Smooth muscle cell of the brain vasculature (primary cell): Measurements from ENCODE around the gene LAGE3.

Source experiments
- DNase-seq: peaks from one replicate; pipeline ENCODE4 v3.0.0-alpha.2; 2012; ENCODE audit warnings: low read depth, low spot score

Gene LAGE3

DNA sequence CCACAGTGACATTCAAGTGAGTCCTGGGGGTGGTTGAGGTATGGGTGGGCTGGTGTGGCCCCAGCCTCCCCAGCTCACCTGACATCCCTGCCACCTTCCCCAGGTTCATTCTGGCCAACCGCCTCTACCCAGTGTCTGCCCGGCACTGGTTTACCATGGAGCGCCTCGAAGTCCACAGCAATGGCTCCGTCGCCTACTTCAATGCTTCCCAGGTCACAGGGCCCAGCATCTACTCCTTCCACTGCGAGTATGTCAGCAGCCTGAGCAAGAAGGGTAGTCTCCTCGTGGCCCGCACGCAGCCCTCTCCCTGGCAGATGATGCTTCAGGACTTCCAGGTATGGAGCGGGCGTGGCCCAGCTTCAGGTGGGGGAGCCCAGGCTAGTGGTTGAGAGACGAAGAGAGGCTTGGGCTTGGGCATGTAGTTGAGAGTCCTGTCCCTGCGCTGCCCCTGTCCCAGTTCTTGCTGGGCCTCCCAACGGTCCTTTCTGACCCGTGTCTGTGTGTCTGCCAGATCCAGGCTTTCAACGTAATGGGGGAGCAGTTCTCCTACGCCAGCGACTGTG is 43.8 kb downstream of the LAGE3 start:
- no peak for DNase-seq

GRCh38 chrX:154434394-154435168 is 44.5 kb downstream of the LAGE3 start:
- no peak for DNase-seq

GRCh38 chrX:154433605-154434004 is 45.5 kb downstream of the LAGE3 start:
- no peak for DNase-seq

DNA sequence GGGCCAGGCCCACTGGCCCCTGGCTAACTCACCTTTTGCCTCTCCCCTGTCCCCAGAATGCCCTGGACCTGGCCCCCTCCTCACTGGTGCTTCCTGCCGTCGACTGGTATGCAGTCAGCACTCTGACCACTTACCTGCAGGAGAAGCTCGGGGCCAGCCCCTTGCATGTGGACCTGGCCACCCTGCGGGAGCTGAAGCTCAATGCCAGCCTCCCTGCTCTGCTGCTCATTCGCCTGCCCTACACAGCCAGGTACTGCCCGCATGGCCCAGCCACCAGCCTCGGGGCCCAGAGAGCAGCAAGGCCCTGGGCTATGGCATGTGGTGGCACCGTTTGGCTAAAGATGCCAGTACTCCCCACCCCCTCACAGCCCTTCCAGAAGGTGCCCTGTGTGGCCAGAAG is 46.9 kb downstream of the LAGE3 start:
- no peak for DNase-seq

GRCh38 chrX:154431341-154431740 is 47.7 kb downstream of the LAGE3 start:
- no peak for DNase-seq

- no peak for DNase-seq
Measured at GRCh38 chrX:154430916-154431315, 48.2 kb downstream of the LAGE3 start.

- no peak for DNase-seq
Measured at GRCh38 chrX:154430479-154430878, 48.6 kb downstream of the LAGE3 start.

DNA sequence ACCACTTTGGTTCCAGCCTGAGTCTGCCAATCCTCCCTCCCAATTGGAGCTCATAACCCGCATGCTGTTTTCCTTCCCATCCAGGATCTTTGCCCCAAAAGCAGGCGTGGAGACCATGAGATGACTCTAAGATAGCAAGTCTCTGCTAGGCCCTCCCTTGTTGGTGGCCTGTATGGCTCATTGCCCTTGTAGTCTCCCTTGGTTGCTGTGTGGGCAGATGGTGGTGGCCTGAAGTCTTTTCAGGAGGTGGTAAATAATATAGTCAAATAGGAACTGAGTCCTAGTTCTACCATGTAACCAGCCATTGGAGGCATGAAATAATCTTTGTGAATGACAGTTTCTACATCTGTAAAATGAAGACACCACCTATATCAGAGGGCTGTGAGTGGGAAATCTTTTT is 49.4 kb downstream of the LAGE3 start:
- DNase-seq: no peak

DNA sequence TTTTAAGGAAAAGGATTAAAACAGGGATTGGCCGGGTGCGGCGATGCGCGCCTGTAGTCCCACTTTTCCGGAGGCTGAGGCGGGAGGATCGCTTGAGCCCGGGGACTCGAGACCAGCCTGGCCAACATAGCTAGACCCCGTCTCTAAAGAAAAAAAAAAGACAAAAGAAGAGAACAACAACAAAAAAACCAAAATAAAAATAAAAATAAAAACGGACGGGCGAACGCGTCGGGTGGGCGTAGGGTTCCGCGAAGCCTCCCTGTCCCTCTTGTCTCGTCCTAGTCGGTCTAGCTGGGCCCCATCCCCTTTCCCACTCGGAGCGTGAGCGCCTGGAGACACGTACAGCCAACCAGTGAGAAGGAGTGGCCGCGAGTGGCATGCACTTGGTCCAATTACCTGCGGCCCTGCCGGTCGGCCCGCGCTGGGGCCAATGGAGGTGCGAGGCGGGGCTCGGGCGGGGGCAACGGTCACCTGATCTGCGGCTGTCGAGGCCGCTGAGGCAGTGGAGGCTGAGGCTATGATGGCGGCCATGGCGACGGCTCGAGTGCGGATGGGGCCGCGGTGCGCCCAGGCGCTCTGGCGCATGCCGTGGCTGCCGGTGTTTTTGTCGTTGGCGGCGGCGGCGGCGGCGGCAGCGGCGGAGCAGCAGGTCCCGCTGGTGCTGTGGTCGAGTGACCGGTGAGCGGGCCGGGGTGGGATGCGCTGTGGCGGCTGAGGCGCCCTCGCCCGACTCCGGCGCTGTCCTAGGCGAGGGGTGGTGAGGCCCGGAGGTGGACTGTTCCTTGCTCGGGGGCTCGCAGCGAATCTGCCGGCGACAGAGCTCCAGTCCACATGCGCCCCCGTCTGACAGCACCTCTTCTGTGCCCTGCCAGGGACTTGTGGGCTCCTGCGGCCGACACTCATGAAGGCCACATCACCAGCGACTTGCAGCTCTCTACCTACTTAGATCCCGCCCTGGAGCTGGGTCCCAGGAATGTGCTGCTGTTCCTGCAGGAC is 50.6 kb downstream of the LAGE3 start, which contains the start of gene ATP6AP1:
ATP6AP1 (plus strand) TSS at position 502 of the 996 bp plus-strand sequence; CDS start at position 518, 16 bp downstream.
- peak; percentile 74 for DNase-seq
